ENCODE measurements around the gene MFSD2A.

DNA sequence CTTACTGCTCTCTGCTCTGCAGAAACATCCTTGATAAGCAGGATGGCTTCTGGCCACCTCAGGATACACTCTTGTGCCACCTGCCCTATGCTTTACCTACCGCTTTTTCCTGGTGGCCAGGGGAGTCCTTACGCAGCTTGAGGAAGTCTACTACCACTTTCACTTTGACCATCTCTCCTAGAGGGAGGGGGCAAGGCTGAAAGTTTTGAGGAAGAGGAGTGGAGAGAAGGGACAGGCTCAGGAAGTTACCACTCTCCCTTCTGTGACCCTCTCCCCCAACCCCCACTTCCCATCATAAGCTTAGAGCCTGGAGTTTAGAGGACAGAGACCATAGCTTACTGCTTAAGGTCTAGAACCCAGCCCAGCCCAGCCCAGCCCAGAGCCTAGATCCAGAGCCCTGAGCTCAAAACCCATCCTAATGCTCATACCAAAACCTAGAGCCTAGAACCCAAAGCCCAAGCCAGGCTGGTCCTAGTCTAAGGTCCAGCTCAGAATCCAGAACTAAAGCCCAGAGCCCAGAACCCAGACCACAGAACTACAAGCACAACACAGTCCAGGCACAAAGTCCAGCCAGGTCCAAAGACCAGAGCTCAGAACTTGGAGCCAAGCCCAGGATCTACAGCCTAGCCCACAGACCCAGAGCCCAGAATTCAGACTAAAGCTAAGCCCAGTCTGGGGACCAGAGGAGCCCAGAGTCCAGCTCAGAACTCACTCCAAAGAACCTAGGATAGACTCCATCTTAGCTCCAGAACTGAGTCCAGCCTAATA is 18.0 kb upstream of the MFSD2A start:
- TF ChIP-seq, protein P1, sequence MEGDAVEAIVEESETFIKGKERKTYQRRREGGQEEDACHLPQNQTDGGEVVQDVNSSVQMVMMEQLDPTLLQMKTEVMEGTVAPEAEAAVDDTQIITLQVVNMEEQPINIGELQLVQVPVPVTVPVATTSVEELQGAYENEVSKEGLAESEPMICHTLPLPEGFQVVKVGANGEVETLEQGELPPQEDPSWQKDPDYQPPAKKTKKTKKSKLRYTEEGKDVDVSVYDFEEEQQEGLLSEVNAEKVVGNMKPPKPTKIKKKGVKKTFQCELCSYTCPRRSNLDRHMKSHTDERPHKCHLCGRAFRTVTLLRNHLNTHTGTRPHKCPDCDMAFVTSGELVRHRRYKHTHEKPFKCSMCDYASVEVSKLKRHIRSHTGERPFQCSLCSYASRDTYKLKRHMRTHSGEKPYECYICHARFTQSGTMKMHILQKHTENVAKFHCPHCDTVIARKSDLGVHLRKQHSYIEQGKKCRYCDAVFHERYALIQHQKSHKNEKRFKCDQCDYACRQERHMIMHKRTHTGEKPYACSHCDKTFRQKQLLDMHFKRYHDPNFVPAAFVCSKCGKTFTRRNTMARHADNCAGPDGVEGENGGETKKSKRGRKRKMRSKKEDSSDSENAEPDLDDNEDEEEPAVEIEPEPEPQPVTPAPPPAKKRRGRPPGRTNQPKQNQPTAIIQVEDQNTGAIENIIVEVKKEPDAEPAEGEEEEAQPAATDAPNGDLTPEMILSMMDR (conservative IDR thresholded peaks at IDR 0.05), result no peak
- TF ChIP-seq EZH2 (IDR thresholded peaks at IDR 0.05; ENCODE audit: low read depth), result no peak
